Stimulated activated CD8-positive, alpha-beta memory T cell treated with anti-CD3 and anti-CD28 coated beads, Interleukin-4, amount 100 ng/mL, for 4 hours (primary cell): ENCODE measurements around the gene DIAPH2.
A peak's percentile ranks its signal among the peaks of the same experiment; 100 is the strongest.

ENCODE experiments used
- DNase-seq, 2 donors: peaks; one replicate each; pipeline ENCODE4 v3.0.0-alpha.2; 2020; ENCODE audit warnings: low read depth in 2 of 2, low spot score in 1 of 2

The DIAPH2 gene

DNA sequence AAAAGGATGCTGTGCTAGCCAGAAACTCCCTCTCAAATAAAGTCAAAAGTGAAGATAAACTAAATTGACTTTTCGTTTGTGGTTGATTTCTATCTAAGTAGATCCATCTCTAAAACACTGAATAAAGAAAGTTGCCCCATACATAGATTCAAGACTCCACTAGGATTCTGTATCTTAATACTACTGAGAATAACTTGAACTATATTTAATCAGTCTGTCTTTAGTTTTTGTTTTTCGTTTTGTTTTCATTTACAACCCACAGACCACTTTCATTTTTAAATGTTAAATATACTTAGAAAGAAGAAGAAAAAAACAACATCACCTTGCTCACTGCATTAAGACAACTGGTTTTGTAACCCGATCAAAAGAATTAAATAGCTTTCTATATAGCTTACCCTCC is 854.1 kb downstream of the DIAPH2 start:
- DNase-seq: no peak

DNA sequence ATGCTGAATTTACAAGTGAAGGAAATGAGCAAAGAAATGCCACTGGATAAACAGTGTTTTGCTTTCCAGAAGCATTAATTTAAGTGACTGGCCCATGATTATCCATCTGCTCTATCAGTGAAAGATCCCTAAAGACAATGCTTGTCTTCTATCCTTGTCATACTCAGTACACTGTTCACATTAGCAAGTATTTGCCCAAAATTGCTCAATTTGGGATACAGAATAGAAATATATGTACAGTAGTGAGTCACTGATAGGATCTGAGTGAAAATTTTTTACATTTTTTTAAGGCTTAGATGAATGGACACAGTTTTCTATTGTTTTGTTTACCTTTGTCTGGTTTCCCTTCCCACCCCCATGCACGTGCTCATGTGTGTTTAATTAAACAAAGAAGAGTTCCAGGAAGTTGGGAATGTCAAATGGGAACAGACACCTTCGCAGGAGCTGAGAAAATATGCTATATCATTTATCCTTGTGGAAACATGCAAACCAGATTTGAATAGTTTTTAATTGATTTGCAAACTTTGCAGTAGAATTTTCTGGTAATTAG is 855.4 kb downstream of the DIAPH2 start:
- no peak for DNase-seq

DNA sequence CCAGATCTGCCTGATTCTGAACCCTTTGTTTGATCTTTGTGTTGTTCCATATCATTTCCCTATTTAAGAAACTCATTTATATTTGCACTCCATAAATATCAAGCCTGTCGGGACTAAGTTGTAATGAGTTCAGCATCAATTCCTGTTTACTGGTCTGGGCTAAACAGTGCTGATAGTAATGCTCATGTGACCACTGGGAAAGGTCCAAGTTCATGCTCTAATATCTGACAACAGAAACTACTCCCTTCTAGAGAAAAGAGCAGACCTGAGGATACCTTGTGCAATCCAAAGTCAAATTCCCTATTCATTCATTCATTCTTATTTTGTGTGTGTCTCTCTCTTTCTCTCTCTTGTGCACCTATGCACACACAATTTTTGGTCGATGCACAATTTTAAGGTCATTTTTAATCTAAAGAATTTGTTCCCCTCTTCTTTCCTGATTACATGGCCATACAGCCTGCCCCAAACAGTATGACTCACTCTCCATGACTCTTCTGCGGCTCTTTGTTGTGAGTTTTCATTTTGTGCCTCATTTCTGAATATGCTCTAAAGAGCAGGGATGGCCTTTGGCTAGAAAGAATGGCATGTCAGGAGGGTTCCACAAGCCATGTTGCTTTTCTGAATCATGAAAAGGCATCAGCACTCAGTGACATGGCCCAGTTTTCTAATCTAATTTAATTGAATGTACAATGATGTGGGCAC is 863.4 kb downstream of the DIAPH2 start:
- DNase-seq: no peak

DNA sequence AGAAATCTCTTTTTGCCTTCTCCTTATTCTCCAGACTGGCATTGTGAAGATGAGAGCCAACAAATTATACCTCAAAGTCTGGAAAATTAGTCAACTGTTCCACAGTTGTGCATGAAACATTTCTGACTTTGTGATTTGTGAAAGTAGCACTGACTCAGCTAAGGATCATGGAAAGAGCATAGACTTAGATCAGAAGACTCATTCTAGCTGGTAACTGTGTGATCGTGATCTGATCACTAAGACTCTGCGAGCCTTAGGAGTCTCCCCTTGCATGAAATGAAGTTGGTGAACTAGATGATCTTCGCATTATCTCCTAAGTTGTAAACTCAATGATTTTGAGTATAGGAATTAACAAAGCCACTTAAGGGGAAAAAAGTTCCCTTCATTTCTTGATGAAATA is 867.2 kb downstream of the DIAPH2 start:
- no peak for DNase-seq

DNA sequence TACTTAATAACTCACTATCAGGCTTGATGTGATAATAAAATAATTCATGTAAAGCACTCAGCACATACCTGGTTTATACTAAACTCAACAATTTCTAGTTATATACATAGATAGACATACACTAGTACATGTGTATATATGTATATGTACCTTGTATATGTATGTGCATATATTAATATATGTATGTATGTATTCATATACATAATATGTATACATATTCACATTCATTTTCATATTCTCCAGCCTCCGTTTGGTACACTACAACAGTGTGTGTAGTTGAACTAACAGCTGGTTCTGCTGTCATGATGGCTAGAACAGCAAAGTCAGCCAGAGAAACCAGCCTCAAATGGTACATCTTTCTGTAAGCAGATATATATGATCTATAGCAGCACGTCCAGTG is 869.2 kb downstream of the DIAPH2 start:
- no peak for DNase-seq

DNA sequence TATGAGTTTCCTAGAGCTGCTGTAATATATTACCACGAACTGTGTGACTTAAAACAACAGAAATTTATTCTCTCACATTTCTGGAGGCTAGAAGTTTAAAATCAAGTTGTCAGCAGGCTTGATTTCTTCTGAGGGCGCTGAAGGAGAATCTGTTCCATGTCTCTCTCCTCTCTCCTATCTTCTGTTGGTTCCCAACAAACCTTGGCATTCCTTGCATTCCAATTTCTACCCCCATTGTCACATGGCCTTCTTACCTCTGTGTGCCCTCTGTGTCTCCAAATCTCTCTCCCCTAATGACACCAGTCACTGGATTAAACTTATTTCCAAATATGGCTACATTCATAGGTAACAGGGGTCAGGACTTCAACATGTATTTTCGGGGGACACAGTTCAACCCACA is 871.7 kb downstream of the DIAPH2 start:
- DNase-seq: no peak

DNA sequence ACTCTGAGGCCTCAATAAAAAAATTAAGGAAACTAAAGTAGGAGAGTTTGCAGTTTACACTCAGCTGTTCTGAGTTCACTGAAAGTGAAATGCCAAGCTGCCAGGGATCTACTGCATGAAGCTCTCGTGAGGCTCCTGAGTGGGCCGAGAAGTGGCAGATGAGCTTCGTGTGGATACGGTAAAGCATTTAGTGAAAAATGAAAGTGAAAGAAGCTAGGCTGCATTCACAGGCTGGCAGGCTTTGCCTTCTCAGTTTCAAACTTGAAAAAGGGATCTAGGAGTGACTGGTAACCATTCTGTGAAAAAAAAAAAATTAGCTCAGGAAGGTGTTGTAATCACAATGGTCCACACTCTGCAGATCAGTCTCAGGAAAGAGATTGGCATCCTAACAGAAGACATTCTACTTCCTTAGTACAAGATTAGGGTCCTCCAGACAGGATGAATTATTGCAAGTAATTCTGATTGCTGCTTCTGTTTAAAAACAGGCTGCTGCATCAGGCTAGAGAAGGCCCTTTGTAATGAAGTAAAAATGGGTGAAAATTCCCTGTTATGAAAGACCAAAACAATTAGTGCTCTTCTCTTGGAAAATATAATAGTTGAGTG is 879.0 kb downstream of the DIAPH2 start:
- DNase-seq: peak in 1 of 2 donors; percentile 16

DNA sequence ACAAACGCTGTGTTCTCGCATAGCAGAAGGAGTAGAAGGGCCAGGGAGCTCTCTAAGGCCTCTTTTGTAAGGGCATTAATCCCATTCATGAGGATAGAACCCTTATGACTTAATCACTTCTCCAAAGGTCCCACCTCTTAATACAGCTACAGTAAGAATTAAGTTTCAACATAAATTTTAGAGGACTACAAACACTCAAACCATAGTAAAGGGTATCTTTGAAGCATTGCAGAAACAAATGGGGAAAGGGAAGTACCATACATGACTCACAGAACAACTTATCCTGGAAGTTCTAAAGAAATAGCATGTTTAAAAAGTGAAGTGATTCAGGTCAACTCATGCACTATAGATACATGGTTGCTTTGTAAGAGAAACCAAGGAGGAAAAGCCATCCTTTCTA is 879.9 kb downstream of the DIAPH2 start:
- no peak for DNase-seq

DNA sequence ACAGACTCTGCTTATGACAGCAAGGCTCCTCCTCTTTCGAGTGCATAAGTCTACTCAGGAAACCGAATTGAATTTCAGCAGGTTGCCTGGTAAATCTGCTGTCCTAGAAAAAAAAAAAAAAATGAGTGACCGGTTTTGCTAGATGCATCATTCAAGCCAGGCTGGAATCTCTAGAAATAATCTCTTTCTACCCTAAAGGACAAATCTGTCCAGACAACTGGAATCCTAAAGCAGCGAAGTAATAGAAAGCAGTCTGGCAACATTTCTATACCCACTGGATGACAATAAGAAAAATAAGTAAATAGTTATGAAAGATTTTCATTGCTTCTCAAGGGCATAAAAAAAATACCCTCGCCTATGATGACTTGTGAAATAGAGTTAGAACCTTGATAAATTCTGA is 902.5 kb downstream of the DIAPH2 start:
- DNase-seq: no peak

DNA sequence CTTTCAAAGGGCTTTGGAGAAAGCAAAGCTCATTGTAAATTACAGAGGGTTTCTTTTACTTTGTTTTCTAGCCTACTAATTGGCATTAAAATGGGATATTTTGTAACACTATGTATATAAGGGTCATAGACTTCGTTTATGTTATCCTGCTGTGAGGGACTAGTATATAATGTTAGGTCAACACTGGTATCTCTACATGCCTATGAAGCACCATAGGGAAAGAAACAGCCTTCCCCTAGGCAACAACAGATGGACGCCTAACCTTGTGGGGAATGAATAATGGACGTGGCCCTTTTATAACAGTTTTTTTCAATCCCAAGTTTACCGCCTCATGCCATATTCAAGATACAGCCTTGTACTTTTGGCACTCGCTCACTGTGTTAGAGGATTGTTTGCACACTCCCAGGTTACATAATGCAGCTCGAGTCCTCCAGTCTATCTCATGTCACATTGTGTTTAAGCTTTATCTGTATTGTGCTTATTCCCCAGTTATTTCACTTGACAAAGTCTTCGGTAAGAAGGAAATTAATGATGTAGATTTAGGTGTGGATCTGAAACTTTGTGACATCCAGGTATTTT is 910.1 kb downstream of the DIAPH2 start:
- no peak for DNase-seq

DNA sequence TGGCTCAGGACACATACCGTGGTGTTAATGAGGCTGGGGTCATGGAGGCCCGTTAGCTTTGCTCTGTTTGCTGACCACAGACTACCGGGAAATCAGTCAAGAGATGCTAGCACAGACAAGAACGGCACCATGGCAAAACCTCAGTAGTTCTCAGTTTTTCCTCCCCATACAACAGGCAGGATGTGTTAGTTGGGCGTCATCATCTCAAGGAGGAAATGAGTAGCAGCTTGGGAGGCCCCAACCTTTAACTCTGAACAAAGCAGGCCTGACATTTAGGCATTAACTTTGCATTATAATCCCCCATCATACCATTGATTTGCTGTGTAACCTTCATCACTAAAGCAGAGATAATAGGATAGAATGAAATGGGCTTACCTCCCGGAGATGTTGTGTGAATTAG is 913.3 kb downstream of the DIAPH2 start:
- no peak for DNase-seq

DNA sequence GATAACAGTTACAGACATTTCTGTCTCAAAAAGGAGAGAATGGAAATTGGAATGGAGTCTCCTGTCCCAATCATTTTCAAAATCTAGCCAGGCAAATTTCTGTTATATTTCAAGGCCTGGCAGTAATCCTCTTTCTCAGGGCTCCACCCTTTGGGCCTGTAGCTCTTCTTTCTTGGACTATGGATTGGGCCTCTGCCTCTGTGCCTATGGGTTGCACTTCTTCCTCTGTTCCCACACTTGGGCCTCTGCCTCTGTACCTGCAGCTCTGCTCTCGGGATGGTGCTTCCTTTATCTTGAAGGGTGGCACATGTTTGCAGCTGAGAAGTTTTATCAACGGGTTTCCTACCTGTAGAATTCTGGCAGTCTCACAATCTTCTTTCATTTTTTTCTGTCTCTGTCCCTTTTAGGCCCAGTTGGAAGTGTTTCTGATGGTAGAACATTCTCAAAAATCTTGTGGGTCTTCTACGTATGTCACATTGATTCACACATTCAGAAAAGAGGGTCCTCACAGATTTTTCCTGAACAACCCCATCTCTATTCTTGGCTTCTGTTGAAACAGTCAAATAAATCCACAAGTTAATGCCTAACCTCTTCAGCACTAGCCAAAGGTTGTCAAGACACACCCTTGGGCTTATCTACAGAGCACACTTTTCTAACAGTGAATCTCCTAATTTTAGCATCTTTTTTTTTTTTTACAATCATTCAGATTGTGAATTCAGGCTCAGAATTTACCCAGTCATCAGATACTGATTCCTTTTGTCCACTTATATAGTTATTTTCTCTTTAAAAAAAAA is 918.0 kb downstream of the DIAPH2 start:
- no peak for DNase-seq

DNA sequence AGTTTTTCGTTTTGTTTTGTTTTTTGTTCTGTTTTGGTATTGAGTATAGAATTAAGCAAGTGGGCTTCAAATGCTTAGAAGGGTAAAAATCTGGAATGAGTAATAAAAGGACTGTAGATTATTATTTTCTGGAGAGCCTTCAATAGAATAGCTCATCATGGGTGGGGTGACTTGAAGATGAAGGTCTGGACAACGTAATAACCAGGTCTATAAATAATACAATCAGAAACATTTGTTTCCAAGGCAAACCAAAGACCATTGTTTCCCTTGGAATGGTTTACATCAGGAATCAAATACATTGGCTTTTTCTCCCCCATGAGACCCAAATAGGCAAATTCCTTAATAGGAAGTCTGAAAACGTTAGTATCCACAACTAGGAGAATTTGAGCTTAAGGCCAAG is 920.6 kb downstream of the DIAPH2 start:
- no peak for DNase-seq

DNA sequence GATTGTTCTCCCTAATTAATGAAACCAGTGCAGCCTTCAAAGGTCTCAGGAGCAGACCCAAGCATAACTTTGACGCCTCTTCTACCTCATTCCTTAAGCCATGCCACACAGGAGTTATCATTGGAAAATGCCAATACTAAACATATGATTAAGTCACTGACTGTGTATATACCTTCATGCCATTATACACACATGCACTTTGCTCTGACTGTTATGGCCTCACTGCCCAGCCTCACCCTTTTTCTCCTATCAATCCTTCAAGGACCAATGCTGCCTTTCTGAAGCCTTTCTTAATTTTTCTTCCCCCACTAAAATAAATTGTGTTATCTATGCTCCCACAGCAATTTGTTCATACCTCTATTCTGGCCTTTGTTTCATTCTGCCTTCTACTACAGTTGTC is 924.7 kb downstream of the DIAPH2 start:
- no peak for DNase-seq

DNA sequence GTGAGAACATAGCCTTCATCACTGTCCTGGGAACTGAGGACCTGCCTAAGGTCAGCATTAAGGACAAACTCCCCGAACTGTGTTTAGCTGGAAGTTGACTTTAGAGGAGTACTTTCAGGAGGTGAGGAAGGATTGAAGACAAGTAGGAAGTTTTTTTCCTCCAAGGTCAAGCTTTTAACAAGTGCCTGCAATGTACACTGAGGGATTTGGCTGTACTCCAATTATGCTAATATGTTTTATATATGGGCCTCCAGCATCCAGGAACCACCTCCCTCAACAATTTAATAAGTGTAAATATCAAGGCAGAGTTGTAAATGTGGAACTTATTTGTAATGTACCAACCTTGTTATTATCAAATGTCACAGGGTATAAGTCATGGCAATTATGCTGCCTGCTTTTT is 925.3 kb downstream of the DIAPH2 start:
- DNase-seq: no peak

DNA sequence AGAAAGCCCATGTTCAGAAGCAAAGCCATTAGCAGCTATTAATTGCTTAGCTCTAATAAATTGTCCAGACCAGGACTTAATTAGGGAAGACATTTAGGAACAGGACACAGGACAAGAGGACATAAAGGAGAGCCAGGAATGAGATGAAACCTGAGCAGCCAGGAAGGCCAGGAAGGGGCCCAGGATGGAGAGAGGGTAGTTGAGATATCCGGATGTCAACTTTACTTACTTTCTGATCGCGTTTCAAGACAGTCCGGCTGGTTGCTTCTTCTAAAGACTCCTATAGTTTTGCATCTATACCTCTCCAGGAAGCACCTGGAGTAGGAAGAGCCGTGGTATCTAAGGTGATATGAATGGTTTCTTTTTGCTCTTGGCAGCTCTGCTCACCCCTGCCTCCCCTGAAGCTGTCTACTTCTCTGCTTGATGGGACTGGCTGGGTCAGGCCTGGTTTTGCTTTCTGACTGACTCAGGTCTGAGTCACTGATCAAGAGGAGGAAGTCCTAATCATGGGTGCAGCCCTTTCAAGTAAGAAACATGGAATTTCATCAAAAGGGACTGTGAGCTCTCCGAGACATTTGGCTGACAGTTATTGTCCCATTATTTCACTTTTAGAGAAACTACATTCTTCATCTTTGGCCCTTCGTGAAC is 932.4 kb downstream of the DIAPH2 start:
- DNase-seq: no peak

DNA sequence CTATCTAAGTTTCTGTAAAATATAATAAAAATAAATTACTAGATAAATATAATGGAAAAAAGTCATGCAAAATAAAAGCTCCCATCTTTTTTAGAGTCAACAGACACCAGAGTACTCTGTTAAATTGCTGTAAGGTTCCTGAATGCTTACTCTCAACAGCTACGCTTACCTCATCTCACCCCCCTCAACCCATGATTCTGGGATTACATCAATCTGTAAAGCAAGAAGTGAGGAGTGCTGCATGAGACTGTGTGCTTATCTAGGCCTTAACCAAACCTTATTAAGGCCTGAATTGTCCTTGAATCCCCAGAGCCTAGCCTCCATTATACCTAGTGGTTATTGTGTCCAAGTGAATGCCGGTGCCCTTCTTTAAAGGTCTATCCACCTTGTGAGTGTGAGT is 934.9 kb downstream of the DIAPH2 start:
- no peak for DNase-seq

DNA sequence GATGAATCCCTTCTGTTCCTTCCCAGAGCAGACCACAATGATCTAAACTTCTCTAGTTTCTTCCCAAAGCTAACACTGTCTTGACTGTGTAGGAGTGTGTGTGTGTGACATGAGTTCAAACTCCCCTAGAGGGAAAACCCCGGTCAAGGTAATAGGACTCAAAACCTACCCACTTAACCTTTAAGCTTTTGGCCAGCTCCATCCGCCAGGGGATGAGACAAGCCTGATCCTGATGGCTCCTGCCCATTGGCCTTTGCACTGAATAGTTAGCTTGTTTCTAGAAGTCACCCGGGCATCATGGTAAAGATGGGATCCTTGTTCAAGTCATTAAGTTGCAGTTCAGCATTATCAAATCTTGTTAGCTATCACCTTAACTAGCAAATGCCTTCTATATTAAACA is 937.5 kb downstream of the DIAPH2 start:
- no peak for DNase-seq

DNA sequence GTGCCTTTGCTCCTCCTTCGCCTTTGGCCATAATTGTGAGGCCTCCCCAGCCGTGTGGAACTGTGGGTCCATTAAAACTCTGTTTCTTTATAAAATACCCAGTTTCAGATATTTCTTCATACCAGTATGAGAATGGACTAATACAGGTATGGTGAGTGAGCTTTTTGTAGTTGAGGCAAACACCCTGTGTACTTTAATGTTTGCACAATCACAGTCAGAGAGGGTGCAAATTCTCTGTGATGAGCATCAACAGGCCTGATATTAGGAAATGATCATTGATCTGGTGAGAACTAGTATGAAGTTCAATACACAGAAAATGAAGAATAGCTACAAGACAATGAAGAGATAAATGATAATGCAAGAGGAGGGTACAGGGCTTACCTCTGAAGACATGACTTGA is 943.7 kb downstream of the DIAPH2 start:
- no peak for DNase-seq

DNA sequence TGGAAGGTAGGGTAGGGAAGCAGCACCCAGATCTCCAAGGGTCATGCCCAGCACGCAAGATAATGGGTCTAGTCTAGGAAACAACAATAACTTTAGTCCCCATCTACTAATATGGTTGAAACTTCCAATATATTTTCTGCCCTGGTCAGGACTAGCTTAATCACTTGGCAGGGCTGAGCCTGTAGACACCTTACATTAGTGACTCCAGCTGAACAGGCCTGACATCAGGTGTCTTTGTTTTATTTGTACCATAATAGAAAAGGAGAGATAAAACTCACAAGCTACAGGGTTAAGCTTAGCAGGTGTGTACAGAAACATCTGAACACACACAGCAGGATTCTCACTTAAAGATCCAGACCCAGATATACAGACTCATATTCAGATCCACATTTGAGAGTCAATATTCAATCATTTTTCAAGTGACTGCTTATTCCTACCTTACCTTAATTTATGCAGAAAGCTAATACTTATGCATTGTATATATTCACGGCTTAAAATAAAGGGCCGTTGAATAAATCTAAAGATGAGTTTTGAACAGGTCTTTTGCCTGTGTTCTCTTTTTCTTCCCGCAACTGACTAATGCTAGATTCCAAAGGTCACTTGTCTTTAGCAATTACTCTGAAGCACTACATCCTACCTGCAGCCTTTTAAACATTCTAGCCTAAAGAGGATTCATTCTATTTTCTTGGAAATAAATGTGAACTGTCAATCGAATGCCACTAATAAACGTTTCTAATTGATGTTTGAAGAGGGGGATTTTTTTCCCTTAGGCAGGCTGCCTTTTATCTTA is 944.4 kb downstream of the DIAPH2 start:
- no peak for DNase-seq

DNA sequence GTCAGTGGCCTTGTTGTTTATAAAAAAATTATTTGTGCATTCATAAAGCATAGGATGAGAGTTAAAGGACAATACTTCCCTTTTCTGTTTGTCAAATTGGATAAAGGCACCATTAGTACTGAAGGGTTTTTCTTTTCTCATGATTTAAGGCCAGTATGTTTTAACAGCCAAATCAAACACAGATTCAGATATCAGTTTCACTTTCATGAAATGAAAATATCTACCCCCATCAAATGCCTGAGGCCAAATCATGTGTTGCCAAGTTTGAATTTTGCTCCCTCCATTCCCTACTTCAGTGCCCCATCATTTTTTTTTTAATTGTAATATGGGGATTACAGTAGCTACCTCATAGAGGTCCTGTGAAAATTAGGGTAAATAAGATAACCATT is 944.9 kb downstream of the DIAPH2 start:
- DNase-seq: no peak
